HG02943 (cell line): ENCODE results near the gene FBLN7.

Source experiments
- ATAC-seq: cut with Tn5 transposase; IDR thresholded peaks from one replicate; pipeline ENCODE4 v1.9.1; 2021; ENCODE audit warnings: mild to moderate bottlenecking, low read depth, moderate library complexity; ENCODE audit not compliant: unreplicated experiment

FBLN7 gene

DNA sequence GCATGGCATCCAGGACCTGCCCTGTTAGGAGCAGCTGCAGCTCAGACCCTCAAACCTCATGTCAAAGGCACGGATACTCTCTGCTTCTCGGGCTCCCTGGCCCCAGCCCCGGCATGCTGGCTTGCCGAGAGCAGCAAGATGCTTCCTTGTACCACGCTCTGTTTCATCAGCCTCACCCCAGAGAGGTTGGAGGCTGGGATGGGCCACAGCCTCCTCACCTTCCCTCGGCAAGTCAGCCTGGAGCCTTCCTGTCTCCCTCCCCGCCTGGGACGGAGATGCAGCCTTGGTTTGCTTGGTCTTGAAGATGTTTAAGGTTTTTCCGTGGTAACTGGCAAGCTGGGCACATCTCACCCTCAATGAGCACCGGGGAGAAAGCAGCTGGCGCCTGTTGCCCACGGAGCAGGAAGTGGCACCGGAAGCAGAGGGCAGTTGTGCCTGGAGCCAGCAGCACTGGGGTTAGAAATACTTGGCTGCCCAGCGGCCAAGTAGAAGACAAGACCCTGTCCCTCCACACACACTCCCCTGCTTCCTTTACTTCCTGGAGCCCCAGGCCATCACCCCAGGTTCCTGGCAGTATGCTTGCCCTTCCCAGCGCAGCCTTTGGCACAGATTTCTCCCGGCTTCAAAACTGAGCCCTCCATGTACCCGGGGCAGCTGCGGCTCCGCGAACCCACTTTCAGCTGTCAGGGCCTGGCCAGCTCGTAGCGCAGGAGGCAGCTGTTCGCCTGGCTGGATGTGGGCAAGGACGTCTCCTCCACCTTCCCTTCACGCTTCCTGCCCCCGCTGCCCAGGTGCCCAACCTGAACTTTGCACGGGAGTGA, 17.4 kb downstream of the FBLN7 start:
- no peak for ATAC-seq

DNA sequence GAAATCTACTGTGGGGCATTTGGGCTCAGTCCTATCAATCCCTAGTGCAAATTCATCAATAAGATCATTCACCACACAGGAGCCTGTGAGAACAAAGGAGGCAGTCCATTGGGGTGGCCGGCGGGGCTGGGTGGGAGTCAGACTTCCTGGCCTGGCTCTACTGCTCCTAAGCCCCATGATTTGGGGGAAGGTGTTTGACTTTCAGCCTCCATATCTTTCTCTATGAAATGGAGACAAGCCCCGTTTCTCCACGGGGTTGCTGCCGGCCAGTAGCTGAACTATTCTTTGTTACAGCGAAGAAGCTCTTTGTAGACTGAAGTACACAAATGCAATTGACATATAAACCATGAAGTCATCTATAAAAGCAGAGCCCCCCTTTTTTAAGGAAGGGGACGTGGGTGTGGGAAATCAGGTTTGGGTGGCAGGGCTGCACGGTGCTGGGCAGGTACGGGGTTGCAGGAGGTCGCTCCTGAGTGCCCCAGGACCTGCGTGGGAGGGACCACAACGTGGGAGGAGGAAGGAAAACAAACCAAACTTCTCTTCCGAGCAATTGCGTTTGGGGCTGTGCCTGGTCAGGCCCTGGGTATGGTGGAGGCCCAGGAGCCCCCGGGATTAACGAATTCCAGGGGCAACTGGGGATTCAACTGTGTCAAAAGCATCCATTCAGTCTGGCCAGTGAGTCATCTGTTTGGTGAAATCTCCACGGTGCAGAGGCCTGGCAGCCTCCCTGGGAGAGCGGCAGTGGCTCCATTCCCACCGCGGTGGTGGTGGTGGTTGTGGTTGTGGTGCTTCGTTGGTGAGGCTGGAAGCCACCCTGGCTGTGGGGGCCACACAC, 18.2 kb downstream of the FBLN7 start:
- ATAC-seq, result no peak

DNA sequence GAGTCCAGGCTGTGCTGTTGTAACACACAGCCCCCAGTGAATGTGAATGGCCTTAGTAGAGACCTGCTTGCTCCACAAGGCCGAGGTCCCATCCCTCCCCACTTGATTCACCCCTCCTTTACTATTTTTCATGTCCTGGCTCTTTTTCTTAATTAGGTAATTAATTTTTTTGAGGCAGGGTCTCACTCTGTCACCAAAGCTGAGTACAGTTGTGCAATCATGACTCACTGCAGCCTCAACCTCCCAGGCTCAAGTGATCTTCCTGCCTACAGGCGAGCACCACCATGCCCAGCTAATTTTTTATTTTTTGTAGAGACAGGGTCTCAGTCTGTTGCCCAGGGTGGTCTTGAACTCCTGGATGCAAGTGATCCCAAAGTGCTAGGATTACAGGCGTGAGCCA, 19.3 kb downstream of the FBLN7 start:
- no peak for ATAC-seq

DNA sequence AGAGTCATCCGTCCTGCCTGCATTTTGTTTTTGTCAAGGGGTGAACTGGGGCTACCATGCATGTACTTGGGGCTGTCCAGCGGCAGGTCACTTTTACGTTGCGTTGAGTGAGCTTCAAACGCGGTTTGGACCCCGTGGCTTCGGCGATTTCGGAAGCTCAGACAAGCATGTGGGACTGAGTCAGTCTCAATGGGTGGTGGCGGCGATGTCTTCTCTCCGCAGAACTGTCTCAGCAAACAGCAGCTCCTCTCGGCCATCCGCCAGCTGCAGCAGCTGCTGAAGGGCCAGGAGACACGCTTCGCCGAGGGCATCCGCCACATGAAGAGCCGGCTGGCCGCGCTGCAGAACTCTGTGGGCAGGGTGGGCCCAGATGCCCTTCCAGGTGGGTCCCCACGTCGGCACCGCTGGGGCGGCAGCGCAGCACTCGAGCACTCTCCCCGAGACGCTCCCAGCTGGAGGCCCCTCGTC, 21.3 kb downstream of the FBLN7 start:
- no peak for ATAC-seq

DNA sequence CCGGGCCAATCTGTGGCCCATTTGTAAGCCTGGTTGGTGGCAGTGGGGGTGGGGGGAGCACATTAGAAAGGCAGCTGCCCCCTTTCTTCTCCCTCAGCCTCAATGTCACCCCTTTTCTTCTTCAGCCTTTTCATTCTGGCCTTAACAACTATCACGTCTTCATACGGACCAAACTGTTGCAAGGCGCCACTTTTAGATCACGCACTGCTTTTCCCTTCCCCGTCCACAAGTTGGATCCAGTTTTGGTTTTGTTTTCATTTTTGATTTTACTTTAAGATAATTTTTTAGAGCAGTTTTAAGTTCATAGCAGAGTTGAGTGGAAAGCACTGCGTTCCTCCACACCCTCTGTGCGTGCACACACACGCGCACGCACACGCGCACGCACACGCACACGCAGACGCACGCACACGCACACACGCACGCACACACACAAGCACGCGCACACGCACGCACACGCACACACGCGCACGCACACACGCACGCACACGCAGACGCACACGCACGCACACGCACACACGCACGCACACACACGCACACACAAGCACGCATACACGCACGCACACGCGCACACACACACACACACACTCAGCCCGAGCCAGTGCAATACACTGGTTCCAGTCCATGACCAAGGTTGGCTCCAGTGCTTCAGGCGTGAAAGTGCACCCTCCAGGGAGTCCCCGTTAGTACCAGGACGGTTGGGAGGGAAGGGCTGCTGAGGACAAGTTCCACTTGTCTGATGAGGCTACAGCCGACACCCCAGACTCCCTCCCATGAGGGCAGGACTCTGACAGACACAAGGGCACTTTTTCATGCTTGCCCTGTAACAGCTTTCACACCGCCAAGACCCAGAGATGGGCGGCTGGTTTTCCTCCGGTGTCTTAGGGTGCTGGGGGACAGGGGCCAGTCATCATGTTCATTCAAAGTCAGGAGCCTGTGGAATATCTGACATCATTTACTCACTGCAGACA, 22.4 kb downstream of the FBLN7 start:
- ATAC-seq, result no peak

DNA sequence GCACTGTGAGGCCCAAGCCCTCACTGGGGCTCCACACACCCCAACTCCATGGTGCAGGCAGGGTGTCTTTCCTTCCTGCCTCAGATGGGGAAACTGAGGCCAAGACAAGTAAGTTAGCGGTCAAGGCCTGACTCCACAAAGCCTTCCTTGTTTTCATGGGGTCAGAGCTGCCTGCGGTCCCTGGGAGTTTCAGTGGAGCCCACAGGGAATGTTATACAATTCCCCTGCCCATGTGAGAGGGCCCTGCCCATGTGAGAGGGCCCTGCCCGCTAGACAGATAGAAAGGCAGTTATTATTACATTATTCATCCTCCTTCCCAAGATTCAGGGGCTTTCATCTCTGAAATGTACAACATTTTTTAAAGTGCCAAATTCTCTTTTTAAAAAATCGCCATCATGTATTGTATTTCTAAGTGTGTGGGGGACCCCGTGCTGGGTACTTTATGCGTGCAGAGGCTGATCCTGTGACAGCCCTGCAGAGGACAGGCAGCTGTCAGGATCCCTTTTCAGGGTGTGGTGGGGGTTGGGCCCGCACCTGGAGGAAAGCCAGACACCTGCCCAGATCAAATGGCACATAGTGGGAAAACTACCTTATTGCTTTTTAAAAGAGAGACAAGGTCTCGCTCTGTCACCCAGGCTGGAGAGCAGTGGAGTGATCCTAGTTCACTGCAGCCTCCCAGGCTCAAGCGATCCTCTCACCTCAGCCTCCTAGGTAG, 23.4 kb downstream of the FBLN7 start:
- ATAC-seq, result no peak

DNA sequence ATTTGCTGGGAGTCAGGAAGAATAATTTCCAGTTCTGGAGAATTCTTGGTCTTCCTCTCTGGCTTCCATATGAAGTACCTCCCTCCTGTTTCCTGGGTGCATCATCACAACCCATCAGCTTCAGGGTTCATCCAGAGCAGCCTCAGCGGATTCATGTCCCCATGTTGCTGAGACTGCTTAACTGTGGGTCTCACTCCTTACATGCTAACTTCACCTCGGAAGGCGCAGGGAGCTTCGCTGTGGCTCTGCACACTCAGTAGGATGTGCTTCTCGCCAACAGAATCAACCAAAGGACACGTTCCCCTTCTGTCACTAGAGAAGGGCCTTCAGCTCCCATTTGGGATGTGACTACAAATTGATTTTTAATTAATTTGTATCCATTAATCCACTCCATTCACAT, 24.2 kb downstream of the FBLN7 start:
- no peak for ATAC-seq

DNA sequence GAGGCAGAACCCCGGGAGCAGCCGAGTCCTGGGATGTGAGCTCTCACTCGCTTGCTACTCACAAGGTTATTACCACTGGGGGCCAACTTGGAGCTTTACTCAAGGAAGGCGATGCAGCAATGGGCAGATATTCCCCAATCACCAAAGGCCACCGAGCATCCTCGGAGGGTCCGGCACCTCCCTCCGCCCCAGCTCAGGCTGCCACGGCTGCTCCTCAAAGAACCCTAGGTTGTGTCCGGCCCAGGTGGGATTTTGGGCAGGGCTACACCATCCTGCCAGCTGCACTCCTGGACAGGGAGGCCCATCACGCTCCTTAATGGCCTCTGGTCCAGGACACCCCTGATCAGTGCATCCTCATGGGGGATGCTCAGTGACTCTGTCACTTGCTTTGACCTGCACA, 24.8 kb downstream of the FBLN7 start:
- no peak for ATAC-seq

DNA sequence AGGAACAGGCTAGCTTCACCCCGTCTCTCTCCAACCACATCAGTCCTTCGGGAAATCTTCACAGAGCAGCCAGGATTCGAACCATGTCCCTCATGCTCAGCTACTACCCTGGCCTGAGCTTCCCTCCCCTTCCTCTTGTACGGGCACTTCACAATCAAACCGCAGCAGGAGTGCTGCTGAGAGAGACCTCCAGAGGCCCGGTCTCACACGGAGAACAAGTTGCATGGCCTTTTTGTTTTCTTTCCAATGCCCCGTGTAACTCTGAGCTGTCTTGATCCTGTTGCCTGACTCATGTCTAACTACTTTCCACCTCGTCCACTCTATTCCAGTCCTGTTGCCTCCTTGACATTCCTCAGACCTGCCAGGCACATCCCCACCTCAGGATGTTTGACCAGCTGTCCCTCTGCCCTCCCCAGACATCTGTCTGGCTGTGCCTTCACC, 25.4 kb downstream of the FBLN7 start:
- ATAC-seq, result no peak

DNA sequence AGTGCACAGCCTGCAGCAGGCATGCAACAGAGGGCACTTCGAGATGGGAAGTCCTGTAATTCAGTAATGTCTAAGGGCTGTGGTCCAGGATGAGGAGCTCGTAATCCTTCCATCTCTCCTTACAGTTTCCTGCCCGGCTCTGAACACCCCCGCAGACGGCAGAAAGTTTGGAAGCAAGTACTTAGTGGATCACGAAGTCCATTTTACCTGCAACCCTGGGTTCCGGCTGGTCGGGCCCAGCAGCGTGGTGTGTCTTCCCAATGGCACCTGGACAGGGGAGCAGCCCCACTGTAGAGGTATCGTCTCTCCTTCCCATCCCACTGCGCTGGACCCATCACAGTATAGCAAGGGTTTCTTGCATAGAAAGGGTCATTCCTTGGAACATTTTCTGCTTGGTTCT, 26.7 kb downstream of the FBLN7 start:
- ATAC-seq, result no peak

DNA sequence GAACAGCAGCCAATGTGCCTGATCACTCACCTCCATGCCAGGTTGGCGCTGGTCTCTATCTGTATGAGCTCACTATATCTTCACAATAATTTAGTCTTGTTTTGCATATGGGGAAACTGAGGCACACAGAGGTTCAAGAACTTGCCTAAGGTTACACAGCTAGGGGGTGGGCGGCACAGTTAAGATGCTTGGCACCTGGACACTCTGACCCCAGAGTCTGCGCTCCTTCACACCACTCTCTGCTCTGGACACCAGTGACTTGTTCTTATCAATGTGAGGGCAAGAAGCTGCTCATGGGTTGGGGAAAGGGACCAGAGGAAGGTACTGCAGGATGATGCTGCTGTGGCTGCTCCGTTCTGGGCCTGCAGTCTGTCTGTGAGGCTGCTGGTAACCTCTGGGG, 27.1 kb downstream of the FBLN7 start:
- ATAC-seq, result no peak

DNA sequence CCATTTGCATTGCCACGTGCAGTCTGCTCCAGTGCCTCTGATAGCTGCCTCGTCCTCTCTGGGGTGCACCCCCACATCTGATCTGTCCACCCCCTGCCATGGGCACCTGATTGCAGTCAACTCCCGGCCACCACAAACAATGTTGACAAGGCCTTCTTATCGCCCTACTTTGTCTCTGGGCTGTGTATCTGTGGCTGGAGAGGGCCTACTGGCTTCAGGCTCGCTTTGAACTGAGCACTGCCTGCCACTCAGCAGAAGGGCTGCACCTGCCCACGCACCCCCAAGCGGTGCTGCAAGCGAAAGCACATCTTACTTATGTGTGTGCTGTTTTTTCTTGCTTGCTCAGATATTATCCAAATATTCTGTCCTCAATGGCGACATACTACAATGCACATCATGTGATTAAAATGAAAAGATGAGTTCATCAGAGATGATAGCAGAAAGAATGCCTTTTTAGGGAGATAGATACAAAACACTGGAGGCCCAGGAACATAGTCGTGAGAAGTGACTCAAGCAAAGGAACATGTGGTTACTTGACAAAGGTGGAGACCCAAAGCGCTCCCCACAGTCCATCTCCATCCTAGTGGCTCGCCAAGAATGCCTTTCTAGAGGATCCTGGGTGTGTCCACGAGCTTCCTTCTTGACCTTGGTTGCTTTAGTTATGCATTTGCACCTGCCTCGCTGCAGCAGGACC, 28.8 kb downstream of the FBLN7 start:
- no peak for ATAC-seq

DNA sequence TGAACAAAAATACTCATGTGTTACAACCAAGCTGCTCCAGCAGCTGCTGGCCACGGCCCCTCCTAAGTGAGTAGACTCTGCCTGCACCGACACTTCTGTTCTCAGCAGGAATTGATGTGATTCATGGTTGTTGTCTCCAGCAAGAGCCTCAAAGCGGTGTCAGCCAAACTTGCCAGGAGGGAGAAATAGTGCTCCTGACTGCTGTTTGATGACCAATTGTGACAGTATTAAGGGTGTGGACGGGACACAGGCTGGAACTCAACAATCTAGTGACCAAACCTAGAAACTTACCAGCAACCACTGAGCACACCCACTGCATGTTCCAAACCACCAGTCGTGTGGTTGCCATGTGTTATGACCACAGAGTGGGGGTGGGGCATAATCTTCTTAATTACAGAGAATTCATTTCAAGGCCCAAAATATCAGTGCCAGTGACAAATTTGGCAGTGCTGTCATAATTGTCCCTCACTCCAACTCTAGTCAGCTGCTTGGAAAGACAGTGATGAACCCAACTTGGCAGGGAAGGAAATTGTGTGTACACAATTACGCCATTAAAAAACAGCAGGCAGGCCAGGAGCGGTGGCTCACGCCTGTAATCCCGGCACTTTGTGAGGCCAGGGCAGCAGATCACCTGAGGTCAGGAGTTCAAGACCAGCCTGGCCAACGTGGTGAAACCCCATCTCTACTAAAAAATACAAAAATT, 30.4 kb downstream of the FBLN7 start:
- no peak for ATAC-seq

DNA sequence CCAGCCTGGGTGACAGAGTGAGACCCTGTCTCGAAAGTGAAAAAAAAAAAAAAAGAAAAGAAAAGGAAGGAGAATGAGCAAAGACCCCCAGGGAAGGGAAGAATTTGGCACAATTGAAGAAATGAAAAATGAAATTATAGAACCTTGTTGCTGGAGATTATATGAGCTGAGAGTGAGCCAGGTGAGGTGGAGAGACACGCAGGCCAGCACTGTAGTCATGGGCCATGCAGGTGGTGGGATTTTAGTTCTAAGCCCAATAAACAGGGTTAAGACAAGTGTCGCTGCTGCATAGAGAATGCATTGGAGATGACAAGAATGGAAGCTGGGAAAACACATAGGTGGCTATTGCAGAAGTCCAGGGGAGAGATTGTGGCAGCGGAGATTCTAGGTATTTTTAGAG, 32.3 kb downstream of the FBLN7 start:
- no peak for ATAC-seq

DNA sequence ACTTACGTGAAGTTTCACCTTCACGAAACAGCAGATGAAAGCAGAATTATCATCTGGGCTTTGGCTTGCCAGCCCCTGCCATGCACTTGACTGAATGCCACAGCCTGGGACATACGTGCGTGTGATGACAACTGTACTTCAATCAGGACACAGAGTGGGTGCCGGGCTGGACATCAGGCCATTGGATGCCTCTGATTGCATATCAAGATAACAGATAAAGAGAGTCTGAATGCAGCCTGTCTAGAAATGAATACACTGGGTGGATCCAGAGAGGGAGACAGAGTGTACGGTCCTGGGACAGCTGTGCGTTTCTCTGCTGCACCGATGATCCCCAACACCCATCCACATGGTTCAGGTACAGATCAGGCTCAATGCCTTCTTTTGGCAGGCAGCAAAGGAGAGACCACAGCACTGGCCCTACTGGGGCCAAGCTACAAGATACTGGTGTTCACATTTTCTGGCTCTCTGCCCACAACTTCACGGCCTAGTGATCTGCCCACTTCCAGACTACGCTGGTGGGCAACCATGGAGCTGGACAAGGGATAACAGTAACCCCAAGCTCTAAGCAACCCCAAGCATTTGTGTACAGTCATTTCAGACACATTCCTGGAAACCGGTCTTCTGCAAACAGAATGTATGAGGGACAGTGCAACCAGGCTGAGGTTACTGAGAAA, 35.6 kb downstream of the FBLN7 start:
- no peak for ATAC-seq

DNA sequence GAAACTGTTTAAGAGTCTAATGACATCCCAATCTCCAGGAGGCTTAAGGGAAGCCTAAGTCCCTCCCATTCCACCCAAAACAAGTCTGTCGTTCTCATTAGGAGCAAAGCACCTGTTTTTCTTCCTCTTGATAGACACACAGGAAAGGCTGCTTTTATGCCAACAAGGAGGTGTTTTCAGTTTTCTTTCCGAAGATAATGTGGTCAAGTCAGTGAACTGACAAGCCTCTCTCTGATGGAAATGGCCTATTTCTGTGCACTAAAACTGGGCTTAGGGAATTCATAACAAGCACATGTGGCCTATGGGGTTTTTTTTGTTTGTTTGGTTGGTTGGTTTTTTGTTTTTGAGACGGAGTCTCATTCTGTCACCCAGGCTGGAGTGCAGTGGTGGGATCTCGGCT, 36.2 kb downstream of the FBLN7 start:
- no peak for ATAC-seq

DNA sequence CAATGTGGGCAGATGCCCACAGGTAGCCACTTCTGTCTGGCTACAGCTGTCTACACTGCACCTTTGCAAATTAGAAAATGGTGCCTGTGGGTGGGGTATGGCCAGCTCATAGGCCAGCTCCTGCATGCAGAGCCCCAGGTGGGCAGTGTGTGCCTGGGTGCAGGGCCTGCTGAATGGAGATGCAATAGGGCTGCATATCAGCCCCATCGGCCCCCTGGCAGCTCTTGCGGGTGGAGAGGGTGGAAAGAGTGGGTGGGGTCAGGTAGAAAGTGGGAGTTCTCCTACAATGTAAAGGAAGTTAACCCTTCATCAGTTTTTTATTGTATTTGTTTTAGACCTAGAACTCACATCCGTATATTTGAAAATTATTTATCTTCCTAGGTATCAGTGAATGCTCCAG, 37.1 kb downstream of the FBLN7 start:
- no peak for ATAC-seq

DNA sequence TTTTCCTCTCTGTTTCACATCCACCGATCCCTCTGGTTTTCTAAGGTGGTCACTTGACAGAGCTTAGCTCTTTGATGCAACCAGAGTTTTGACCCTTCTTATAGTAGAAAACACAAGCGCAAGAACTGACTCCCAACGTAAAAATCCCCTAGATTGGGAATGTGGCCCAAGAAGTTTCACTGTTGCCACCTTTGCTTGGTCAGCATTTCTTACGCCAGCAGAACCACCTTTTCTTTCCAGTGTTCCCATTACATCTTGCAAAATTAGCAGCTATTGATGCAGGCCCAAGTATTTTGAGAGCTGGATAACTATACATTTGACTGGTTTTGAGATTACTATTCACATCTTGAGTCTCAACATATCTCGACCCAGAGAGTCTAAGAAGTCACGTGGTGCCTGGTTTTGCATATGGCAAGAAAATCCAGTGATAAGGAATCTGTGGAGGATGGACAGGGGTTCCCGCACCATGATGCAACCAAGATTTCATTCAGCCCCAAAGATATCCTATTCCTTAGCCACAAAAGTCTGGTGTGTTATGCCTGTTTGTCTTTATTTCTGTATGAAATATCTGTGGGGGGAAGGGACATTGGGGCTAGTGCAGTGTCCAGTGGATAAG, 37.9 kb downstream of the FBLN7 start:
- no peak for ATAC-seq
